ENCODE measurements around the gene PTGDR2. TPM values are rescaled to one million over a fixed set of nuclear protein-coding genes. Genes with fewer than 3 reads are reported as not detected.
A peak's percentile ranks its signal among the peaks of the same experiment; 100 is the strongest.

Gene PTGDR2
- total RNA-seq, 1 donor: 12.4 TPM

DNA sequence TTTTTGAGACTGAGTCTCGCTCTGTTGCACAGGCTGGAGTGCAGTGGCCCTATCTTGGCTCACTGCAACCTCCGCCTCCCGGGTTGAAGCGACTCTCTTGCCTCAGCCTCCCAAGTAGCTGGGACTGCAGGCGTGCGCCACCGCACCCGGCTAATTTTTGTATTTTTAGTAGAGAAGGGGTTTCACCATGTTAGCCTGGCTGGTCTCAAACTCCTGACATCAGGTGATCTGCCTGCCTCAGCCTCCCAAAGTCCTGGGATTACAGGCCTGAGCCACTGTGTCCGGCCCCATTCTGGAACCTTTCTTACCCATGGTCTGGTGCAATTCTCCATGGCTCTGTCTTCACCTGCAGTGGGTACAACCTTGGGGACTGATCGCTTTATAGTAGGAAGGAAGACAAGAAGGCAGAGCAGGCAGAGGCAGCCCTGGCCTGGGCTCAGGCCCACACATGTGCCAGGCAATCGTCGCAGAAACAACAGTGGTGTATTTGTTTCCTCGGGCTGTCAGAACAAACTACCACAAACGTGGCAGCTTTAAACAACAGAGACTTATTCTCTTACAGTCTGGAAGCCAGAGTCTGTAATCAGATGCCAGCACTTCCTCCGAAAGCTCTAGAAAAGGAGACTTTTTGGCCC lies 4.0 kb upstream of the PTGDR2 start:
- DNase-seq (ENCODE audit: low read depth in 2 of 3, low spot score in 2 of 3): no peak

DNA sequence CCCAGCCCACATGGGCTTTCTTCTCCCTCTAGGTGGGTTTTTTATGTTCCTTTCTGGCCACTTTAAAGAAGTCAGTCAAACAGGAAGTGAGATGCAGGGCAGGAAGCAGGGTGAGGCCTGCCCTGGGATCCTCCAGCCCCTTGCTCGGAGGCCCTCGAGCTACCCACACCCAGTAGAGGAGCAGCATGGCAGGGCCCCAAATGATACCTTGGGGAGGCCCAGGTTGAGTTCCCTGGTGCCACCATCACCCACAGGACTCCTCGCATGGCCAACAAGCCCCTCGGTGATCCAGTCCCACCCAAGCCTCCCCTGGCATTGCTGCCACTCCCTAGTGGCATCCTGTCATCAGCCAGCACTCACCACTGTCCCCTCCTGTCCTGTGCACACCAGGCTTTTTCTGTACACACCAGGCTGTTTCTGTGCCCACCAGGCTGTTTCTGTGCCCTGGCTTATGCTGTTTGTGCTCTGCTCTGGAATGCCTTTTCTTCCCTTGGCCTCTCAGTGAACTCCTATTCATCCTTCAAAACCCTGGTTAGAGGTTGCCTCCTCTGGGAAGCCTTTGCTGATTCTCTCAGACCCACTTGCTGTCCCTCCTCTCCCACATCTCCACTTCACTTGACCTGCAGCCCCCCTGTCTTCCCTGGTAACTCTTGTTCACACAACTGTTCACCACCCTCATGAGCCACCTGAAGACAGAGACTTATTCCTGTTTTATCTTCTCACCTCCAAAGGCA lies 3.1 kb upstream of the PTGDR2 start:
- DNase-seq (ENCODE audit: low read depth in 2 of 3, low spot score in 2 of 3): peak in 1 of 3 donors; percentile 41

DNA sequence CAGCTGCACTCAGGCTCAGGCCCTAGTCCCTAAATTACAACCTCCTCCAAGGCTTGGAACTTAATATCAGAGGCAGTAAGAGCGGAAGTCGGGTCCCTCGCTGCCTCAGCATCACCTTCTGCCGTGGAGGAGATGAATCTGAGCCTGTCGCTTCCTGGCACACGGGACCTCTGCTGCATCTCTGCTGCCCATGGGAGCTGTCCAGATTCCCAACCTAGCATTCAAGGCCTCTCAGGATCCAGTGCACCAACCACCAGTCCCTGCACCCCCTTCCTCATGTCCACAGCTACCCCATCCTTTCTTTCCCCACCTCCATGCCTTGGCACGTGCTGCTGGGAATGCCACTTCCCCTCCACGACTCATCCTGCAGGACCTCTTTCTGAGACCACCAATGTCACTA lies 2.5 kb upstream of the PTGDR2 start:
- DNase-seq (ENCODE audit: low read depth in 2 of 3, low spot score in 2 of 3): no peak

GRCh38 chr11:60857378-60858232 lies 1.9 kb upstream of the PTGDR2 start:
- DNase-seq (ENCODE audit: low read depth in 2 of 3, low spot score in 2 of 3): no peak

DNA sequence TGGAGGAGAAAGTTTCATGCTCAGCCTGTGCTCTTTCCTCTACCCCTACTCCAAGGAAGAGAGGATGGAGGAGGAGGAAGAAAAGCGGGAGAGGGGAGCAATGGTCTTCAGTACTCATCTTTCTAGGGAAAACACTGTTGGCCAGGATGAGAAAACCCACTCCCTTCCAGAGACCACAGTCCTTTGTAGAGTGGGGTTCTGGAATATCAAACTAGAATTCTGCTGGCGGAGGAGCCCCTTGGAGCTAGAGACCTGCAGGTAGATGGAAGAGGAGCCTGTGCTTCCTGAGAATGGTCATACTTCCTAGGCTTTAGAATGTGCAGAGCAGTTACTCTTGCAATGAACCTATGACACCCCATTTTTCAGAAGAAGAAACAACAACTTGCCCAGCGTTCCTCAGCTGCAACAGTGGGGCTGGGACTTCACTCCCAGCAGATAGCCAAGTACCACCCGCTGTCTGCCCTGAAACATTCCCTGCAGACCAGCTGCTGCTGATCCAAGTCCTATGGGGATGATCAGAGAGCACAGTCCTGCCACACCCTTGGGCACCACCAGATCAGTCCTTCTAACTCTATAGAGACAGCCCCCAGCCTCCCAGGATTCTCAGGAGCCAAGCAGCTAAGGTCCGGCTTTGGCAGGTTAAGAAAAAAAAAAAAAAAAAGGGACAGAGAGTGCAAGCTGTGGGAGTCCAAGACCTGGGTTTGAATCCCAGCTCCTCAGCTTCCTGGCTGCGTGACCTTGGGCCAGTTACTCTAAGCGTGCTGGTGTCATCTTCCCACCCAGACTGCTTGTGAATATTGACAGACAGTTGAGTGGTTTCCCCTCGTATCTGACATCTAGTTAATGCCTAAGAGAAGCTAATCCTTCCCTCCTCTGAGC lies 664 bp downstream of the PTGDR2 start:
- DNase-seq (ENCODE audit: low read depth in 2 of 3, low spot score in 2 of 3): no peak

GRCh38 chr11:60854140-60854846 lies 1.5 kb downstream of the PTGDR2 start:
- peak in 1 of 3 donors; percentile 59 for DNase-seq (ENCODE audit: low read depth in 2 of 3, low spot score in 2 of 3)

DNA sequence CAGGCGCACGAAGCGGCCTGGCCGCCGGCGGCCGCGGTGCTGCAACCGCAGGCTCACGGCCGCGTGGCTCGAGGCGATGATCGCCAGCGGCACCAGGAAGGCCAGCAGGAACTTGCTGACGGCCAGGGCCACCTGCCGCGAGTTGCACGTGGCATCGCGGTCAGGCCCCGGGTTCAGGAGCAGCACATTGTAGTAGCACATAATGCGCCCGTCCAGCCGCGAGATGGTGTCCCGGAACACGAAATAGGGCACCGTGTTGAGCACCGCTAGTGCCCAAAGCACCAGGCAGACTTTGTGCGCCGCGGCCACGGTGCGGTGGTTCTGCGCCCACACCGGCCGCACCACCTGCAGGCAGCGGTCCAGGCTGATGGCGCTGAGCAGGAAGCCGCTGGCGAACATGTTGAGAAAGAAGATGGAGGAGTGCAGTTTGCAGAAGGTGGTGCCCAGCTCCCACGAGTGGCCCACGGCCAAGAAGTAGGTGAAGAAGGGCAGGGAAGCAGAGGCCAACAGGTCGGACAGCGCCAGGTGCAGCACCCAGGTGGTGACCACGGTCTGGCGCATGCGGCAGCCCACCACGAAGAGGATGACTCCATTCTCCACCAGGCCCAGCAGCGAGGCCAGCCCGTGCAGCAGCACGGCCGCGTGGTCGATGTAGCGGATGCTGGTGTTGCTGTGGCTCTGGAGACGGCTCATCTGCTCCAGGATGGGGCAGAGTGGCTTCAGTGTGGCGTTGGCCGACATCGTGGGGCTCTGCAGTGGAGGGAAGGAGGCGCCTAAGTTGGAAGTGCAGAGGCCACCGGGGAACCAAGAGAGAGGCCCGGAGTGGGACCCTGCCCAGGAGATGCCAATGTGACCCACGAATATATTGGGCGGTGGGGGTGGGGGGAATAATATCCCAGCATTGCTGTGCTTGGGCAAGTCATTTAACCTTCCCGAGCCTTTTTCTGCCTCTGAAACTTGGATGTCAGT lies 2.5 kb downstream of the PTGDR2 start:
- DNase-seq (ENCODE audit: low read depth in 2 of 3, low spot score in 2 of 3): no peak

DNA sequence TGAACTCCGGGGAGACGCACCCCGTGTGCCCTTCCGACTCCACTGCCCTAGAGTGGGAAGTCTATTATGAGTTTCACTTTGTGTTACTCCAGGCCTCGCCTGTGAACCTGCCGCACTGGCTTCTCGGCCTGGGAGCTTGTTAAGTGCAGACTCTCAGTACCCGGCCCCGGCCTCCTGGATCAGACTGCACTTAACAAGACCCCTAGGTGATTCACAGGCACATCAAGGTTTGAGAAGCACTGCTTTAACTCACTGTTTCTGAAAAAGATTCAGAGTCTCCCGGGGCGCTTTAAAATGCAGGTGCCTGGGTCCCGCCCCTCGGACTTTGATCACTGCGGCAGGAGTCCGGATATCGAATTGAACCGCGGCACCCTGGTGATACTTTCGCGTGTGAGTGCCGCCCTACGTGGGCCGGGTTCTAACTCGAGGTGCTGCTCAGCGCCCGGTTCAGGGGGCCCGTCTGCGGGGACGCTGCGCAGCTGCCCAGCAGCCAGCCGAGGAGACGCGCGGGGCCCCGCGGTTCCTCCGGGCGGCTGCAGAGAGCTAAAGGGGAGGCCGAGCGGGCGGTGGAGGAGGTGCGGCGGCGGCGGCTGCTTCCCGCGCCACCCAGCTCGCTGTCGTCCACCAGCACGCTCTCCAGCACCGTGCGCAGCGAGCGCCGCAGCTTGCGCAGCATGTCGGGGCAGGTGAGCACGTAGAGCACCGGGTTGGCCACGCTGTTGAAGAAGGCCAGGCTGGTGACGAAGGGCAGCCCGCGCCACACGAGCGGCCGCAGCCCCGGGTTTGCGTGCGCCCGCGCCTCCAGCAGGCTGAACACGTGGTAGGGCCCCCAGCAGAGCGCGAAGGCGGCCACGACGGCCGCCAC lies 3.4 kb downstream of the PTGDR2 start:
- DNase-seq (ENCODE audit: low read depth in 2 of 3, low spot score in 2 of 3): no peak

GRCh38 chr11:60851327-60852104 lies 4.2 kb downstream of the PTGDR2 start:
- DNase-seq (ENCODE audit: low read depth in 2 of 3, low spot score in 2 of 3): no peak

DNA sequence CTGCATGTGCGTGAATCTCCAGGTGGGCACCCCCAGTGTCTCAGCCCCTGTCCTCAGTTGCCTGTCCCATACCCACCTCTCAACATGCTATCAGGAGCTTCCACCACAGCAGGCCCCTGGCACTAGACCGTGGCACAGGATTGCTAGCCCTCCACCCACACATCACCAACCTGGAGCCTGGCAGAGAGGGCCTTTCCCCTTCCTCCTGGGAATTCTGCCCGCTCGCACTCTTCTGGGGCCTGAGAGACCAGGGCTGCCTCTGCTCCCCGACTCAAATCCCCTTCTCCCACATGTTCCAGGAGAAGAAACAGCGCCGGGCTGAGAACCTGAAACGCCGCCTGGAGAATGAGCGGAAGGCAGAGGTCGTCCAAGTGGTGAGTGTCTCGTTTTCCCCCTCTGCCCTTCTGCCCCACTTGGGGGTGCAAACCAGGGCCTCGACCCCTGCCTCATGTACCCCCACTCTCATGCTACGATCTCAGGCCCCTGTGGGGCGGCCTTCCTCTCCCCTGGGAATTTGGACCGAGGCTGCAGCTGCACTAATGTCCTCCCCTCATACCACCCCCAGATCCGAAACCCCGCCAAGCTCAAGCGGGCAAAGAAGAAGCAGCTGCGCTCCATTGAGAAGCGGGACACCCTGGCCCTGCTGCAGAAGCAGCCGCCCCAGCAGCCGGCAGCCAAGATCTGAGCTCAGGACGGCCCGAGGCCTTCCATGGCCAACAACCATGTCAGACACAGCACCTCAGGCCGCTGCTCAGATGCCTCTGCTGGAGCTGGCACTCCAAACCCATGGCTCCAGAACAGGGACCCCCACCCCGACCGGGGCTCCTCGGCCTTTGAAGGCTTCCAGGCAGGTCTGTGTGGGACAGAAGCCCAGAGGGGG lies 5.9 kb downstream of the PTGDR2 start:
- DNase-seq (ENCODE audit: low read depth in 2 of 3, low spot score in 2 of 3): no peak

DNA sequence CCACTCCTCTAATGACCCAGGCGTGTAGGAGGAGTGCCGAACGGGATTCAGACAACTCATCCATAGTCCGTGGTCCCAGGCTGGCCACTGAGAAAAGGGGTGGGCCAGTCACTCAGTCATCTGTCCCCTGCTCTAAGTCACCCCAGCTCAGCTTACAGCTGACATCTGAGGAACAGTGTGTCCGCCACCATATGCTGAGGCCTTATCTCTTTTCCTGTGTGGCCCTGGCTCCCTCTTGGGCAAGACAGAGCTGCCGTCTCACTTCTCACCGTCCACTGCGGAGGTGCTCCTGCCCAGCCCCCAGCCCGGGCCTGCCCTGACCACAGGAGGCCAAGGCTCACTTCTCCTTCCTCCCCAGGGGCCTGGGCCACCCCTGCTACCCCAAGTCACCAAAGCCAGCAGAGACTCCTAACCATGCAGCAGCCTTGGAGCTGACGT lies 7.0 kb downstream of the PTGDR2 start:
- no peak for DNase-seq (ENCODE audit: low read depth in 2 of 3, low spot score in 2 of 3)

- DNase-seq (ENCODE audit: low read depth in 2 of 3, low spot score in 2 of 3): no peak
Measured at GRCh38 chr11:60847896-60848295, 7.9 kb downstream of the PTGDR2 start.

GRCh38 chr11:60847281-60847680 lies 8.5 kb downstream of the PTGDR2 start:
- DNase-seq (ENCODE audit: low read depth in 2 of 3, low spot score in 2 of 3): no peak

DNA sequence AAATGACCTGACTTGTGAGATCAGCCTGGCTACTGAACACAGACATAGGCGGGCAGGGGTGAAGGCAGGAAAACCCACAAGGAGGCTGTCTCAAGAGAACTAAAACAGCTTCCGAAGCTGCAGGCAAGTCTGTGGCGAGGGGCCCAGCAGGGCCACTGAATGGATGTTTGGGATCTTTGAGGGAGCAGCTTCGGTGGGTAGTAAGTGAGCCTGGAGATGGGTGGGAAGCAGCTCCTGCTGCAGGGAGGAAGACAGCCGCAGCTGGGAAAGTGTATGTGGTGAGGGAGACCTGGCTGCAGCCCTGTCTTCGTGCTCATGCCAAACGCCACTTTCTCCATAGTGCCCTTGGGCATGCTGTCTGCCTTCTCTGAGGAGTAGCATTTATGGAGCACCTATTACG lies 10.4 kb downstream of the PTGDR2 start:
- no peak for DNase-seq (ENCODE audit: low read depth in 2 of 3, low spot score in 2 of 3)

GRCh38 chr11:60844870-60845221 lies 10.9 kb downstream of the PTGDR2 start:
- DNase-seq (ENCODE audit: low read depth in 2 of 3, low spot score in 2 of 3): no peak
